Loucy (cell line): Measurements from ENCODE around the gene FHIT.
"Not testable (repeated sequence)": the region's sequence is repeated elsewhere in the genome, so short reads cannot be mapped to it uniquely, and the experiment has no call there.

Source experiments
- EZH2phosphoT487 ChIP-seq: fragments of 200-600 bp; IDR thresholded peaks from 2 replicates; pipeline ENCODE4 v1.6.1; 2018; ENCODE audit warnings: antibody characterized with exemption, mild to moderate bottlenecking, moderate library complexity, borderline replicate concordance
- TF ChIP-seq, protein P1 (sequence below): fragments of 200-600 bp; sonication (generic); conservative IDR thresholded peaks from 2 replicates; pipeline ENCODE4 v1.5.1; 2014; ENCODE audit warnings: mild to moderate bottlenecking, antibody characterized with exemption, low read length

- TF ChIP-seq, protein P1, sequence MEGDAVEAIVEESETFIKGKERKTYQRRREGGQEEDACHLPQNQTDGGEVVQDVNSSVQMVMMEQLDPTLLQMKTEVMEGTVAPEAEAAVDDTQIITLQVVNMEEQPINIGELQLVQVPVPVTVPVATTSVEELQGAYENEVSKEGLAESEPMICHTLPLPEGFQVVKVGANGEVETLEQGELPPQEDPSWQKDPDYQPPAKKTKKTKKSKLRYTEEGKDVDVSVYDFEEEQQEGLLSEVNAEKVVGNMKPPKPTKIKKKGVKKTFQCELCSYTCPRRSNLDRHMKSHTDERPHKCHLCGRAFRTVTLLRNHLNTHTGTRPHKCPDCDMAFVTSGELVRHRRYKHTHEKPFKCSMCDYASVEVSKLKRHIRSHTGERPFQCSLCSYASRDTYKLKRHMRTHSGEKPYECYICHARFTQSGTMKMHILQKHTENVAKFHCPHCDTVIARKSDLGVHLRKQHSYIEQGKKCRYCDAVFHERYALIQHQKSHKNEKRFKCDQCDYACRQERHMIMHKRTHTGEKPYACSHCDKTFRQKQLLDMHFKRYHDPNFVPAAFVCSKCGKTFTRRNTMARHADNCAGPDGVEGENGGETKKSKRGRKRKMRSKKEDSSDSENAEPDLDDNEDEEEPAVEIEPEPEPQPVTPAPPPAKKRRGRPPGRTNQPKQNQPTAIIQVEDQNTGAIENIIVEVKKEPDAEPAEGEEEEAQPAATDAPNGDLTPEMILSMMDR = not testable (repeated sequence)
- not testable (repeated sequence) for TF ChIP-seq EZH2phosphoT487
Measured at GRCh38 chr3:61190205-61190604, 61.0 kb downstream of the FHIT start.
